HEK293 (cell line): ENCODE results near the gene CC2D2B.

ENCODE experiments used
- CTCF ChIA-PET: fragments of 350-600 bp; formaldehyde crosslinking; extraction: SDS; loops from one replicate; lab custom pipeline; 2021; ENCODE audit warnings: antibody characterized with exemption; lab: Yijun Ruan, JAX
- POLR2A ChIA-PET: fragments of 300-600 bp; formaldehyde crosslinking; extraction: SDS; loops from one replicate; lab custom pipeline; 2020; ENCODE audit warnings: antibody characterized with exemption, inconsistent platforms; lab: Yijun Ruan, JAX
- H3K27ac ChIP-seq: fragments of 200-500 bp; sonication (Bioruptor generic); 2 replicates; pipeline ENCODE4 v1.5.1; 2014; ENCODE audit warnings: low read depth, low read length, control low read depth, inconsistent platforms; ENCODE audit errors: extremely low read depth
- H3K36me3 ChIP-seq, 2 experiments: fragments of 200-500 bp in 1 of 2; sonication (Bioruptor generic) in 1 of 2; 1 replicate in 1 of 2; 2 replicates in 1 of 2; pipeline ENCODE4 v1.5.1; 2014 to 2017; ENCODE audit warnings: inconsistent platforms in 2 of 2, low read length in 2 of 2; ENCODE audit not compliant: control insufficient read depth in 2 of 2, insufficient read depth in 1 of 2
- H3K4me1 ChIP-seq: fragments of 200-500 bp; sonication (Bioruptor generic); 2 replicates; pipeline ENCODE4 v1.5.1; 2014; ENCODE audit warnings: mild to moderate bottlenecking, low read length, inconsistent platforms; ENCODE audit not compliant: control insufficient read depth, insufficient read depth
- H3K4me3 ChIP-seq: 2 replicates; pipeline ENCODE4 v1.5.1; 2011; ENCODE audit warnings: low read depth, mild to moderate bottlenecking, control low read depth, low read length, moderate library complexity
- H3K9me3 ChIP-seq: fragments of 200-500 bp; sonication (Bioruptor generic); 2 replicates; pipeline ENCODE4 v1.5.1; 2014; ENCODE audit warnings: low read depth, low read length, inconsistent platforms; ENCODE audit not compliant: control insufficient read depth, insufficient read depth
- MZF1 ChIP-seq: fragments of 450-650 bp; formaldehyde crosslinking; IDR thresholded peaks from 2 replicates; pipeline ENCODE4 v1.5.1; 2017; ENCODE audit warnings: missing biosample characterization, missing genetic modification characterization, borderline replicate concordance
- PRDM1 ChIP-seq: fragments of 450-650 bp; formaldehyde crosslinking; IDR thresholded peaks from 2 replicates; pipeline ENCODE4; 2016; ENCODE audit warnings: missing biosample characterization, missing genetic modification characterization
- SETDB1 ChIP-seq: IDR thresholded peaks from one replicate; pipeline ENCODE4 v1.6.1; 2017; ENCODE audit warnings: mild to moderate bottlenecking, low read length, moderate library complexity, mixed read lengths; ENCODE audit not compliant: insufficient read length
- ZBTB1 ChIP-seq: fragments of 450-650 bp; formaldehyde crosslinking; IDR thresholded peaks from 2 replicates; pipeline ENCODE4 v1.5.1; 2016; ENCODE audit warnings: missing biosample characterization, missing genetic modification characterization
- ZNF214 ChIP-seq: fragments of 450-650 bp; formaldehyde crosslinking; IDR thresholded peaks from 2 replicates; pipeline ENCODE4 v1.5.1; 2017; ENCODE audit warnings: missing biosample characterization, mild to moderate bottlenecking, missing genetic modification characterization, borderline replicate concordance
- ZNF266 ChIP-seq: fragments of 450-650 bp; formaldehyde crosslinking; IDR thresholded peaks from 2 replicates; pipeline ENCODE4 v1.5.1; 2016; ENCODE audit warnings: missing biosample characterization, missing genetic modification characterization, low read depth
- ZNF623 ChIP-seq: fragments of 450-650 bp; formaldehyde crosslinking; IDR thresholded peaks from 2 replicates; pipeline ENCODE4 v1.5.1; 2016; ENCODE audit warnings: missing biosample characterization, missing genetic modification characterization
- ZNF701 ChIP-seq: fragments of 450-650 bp; formaldehyde crosslinking; IDR thresholded peaks from 2 replicates; pipeline ENCODE4 v1.5.1; 2016; ENCODE audit warnings: missing biosample characterization, missing genetic modification characterization
- ZNF768 ChIP-seq: fragments of 450-650 bp; formaldehyde crosslinking; IDR thresholded peaks from 2 replicates; pipeline ENCODE4 v1.5.1; 2018; ENCODE audit warnings: missing biosample characterization, mild to moderate bottlenecking, missing genetic modification characterization
- TF ChIP-seq, protein P1 (sequence below): fragments of 450-650 bp; IDR thresholded peaks from 2 replicates; pipeline ENCODE4 v1.5.1; 2018; ENCODE audit warnings: missing biosample characterization, mild to moderate bottlenecking, missing genetic modification characterization
- TF ChIP-seq, protein P2 (sequence below): fragments of 450-650 bp; IDR thresholded peaks from 2 replicates; pipeline ENCODE4 v1.5.1; 2018; ENCODE audit warnings: missing biosample characterization, missing genetic modification characterization
- TF ChIP-seq, protein P3 (sequence below): fragments of 450-650 bp; formaldehyde crosslinking; IDR thresholded peaks from 2 replicates; pipeline ENCODE4 v1.5.0; 2017; ENCODE audit warnings: missing biosample characterization, missing genetic modification characterization, borderline replicate concordance
- TF ChIP-seq, protein P4 (sequence below): fragments of 450-650 bp; formaldehyde crosslinking; IDR thresholded peaks from 2 replicates; pipeline ENCODE4 v1.5.1; 2016; ENCODE audit warnings: missing biosample characterization, missing genetic modification characterization
- TF ChIP-seq, protein P5 (sequence below): fragments of 450-650 bp; formaldehyde crosslinking; IDR thresholded peaks from 2 replicates; pipeline ENCODE4 v1.5.1; 2016; ENCODE audit warnings: missing biosample characterization, missing genetic modification characterization, borderline replicate concordance

Gene CC2D2B

DNA sequence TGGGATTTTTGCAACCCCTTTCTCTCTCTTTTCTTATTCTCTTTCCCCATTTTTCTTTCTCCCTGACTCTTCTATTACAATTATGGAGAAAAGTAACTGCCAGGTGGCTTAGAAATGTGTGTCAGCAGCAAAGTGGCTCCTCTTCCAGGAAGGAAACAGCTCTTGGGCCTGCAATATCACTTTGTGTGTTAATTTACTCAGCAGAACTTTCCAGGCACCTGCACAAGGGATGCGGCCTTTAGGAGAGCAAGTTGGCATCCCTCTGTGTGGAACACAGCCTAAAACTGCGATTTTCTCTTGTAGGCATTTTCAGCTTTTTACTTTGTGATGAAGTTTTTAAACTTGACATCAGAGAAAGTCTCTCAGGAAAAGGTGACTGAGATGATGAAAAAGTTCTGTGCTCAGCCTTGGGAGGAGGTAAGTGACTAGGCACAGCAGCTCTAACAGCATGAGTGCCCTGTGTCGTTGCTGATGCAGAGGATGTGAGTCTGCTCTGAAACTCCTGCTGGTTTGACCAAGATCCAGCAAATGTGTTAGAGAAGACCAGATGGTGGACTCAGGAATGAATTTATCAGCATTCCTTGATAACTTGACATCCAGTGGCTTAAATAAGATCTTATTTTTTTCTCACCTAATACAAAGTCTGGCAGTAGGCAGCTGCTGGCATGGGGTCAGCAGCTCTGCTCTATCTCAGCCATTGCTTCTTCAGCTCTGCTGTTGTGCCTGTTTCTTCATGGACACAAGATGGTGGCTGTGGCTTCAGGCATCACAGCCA, 47.4 kb upstream of the CC2D2B start:
- TF ChIP-seq MZF1: no peak
- no peak for TF ChIP-seq ZNF214 (tag by site-specific recombination)
- TF ChIP-seq, protein P1, sequence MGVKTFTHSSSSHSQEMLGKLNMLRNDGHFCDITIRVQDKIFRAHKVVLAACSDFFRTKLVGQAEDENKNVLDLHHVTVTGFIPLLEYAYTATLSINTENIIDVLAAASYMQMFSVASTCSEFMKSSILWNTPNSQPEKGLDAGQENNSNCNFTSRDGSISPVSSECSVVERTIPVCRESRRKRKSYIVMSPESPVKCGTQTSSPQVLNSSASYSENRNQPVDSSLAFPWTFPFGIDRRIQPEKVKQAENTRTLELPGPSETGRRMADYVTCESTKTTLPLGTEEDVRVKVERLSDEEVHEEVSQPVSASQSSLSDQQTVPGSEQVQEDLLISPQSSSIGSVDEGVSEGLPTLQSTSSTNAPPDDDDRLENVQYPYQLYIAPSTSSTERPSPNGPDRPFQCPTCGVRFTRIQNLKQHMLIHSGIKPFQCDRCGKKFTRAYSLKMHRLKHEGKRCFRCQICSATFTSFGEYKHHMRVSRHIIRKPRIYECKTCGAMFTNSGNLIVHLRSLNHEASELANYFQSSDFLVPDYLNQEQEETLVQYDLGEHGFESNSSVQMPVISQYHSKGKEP (tag by site-specific recombination): no peak
- TF ChIP-seq, protein P2, sequence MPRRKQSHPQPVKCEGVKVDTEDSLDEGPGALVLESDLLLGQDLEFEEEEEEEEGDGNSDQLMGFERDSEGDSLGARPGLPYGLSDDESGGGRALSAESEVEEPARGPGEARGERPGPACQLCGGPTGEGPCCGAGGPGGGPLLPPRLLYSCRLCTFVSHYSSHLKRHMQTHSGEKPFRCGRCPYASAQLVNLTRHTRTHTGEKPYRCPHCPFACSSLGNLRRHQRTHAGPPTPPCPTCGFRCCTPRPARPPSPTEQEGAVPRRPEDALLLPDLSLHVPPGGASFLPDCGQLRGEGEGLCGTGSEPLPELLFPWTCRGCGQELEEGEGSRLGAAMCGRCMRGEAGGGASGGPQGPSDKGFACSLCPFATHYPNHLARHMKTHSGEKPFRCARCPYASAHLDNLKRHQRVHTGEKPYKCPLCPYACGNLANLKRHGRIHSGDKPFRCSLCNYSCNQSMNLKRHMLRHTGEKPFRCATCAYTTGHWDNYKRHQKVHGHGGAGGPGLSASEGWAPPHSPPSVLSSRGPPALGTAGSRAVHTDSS (tag by site-specific recombination): no peak
- TF ChIP-seq, protein P3, sequence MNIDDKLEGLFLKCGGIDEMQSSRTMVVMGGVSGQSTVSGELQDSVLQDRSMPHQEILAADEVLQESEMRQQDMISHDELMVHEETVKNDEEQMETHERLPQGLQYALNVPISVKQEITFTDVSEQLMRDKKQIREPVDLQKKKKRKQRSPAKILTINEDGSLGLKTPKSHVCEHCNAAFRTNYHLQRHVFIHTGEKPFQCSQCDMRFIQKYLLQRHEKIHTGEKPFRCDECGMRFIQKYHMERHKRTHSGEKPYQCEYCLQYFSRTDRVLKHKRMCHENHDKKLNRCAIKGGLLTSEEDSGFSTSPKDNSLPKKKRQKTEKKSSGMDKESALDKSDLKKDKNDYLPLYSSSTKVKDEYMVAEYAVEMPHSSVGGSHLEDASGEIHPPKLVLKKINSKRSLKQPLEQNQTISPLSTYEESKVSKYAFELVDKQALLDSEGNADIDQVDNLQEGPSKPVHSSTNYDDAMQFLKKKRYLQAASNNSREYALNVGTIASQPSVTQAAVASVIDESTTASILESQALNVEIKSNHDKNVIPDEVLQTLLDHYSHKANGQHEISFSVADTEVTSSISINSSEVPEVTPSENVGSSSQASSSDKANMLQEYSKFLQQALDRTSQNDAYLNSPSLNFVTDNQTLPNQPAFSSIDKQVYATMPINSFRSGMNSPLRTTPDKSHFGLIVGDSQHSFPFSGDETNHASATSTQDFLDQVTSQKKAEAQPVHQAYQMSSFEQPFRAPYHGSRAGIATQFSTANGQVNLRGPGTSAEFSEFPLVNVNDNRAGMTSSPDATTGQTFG (tag by site-specific recombination): no peak
- no peak for TF ChIP-seq ZNF701 (tag by site-specific recombination)
- TF ChIP-seq ZNF768: no peak
- TF ChIP-seq ZBTB1 (tag by site-specific recombination): no peak
- no peak for TF ChIP-seq PRDM1
- ChIA-PET CTCF (interaction anchor here (2.3 kb wide), 1 partner anchor 167 kb away, joined by 7 read pairs; the partner anchor contains the start of gene TCTN3), POLR2A (no interaction called here)
- Histone ChIP-seq H3K4me1 (no peaks in the 10 kb centered on the region), H3K4me3 (no peak overlapping the region), H3K27ac (no peak overlapping the region), H3K36me3 (no peaks in the 10 kb centered on the region), H3K9me3 (no peaks in the 10 kb centered on the region)

DNA sequence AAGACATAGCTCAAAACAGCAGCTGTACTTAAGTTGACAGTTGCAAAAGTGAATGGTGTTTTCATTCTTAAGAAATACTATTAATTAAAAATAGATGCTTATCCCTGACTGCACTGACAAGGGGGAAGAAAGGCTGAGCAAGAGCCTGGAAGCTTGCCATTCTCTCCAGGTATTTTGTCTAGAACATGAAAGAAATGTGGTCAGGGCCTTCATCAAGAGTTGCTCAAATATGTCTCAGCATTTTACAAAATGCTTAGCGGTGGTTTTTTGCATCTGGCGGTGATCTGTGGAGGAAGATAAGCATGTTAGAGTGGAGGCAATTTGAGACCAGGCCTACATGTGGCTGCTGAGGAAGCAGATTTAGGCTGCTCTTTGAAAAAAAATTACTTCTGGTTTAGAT, 46.4 kb upstream of the CC2D2B start:
- H3K9me3 ChIP-seq: no peaks in the 10 kb centered on the region
- H3K36me3 ChIP-seq: no peaks in the 10 kb centered on the region
- ChIA-PET CTCF (interaction anchor here (0.6 to 2.3 kb wide), 2 partner anchors 168 to 569 kb away, joined by 6 to 7 read pairs; partner anchors contain the start of gene TCTN3), POLR2A (no interaction called here)
- no peak overlapping the region for H3K27ac ChIP-seq
- H3K4me1 ChIP-seq: no peaks in the 10 kb centered on the region
- no peak overlapping the region for H3K4me3 ChIP-seq
- TF ChIP-seq ZNF623 (tag by site-specific recombination) (no peak), ZNF266 (tag by site-specific recombination) (no peak), SETDB1 (no peak)
- TF ChIP-seq, protein P4, sequence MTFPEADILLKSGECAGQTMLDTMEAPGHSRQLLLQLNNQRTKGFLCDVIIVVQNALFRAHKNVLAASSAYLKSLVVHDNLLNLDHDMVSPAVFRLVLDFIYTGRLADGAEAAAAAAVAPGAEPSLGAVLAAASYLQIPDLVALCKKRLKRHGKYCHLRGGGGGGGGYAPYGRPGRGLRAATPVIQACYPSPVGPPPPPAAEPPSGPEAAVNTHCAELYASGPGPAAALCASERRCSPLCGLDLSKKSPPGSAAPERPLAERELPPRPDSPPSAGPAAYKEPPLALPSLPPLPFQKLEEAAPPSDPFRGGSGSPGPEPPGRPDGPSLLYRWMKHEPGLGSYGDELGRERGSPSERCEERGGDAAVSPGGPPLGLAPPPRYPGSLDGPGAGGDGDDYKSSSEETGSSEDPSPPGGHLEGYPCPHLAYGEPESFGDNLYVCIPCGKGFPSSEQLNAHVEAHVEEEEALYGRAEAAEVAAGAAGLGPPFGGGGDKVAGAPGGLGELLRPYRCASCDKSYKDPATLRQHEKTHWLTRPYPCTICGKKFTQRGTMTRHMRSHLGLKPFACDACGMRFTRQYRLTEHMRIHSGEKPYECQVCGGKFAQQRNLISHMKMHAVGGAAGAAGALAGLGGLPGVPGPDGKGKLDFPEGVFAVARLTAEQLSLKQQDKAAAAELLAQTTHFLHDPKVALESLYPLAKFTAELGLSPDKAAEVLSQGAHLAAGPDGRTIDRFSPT (tag by site-specific recombination): no peak
- TF ChIP-seq, protein P5, sequence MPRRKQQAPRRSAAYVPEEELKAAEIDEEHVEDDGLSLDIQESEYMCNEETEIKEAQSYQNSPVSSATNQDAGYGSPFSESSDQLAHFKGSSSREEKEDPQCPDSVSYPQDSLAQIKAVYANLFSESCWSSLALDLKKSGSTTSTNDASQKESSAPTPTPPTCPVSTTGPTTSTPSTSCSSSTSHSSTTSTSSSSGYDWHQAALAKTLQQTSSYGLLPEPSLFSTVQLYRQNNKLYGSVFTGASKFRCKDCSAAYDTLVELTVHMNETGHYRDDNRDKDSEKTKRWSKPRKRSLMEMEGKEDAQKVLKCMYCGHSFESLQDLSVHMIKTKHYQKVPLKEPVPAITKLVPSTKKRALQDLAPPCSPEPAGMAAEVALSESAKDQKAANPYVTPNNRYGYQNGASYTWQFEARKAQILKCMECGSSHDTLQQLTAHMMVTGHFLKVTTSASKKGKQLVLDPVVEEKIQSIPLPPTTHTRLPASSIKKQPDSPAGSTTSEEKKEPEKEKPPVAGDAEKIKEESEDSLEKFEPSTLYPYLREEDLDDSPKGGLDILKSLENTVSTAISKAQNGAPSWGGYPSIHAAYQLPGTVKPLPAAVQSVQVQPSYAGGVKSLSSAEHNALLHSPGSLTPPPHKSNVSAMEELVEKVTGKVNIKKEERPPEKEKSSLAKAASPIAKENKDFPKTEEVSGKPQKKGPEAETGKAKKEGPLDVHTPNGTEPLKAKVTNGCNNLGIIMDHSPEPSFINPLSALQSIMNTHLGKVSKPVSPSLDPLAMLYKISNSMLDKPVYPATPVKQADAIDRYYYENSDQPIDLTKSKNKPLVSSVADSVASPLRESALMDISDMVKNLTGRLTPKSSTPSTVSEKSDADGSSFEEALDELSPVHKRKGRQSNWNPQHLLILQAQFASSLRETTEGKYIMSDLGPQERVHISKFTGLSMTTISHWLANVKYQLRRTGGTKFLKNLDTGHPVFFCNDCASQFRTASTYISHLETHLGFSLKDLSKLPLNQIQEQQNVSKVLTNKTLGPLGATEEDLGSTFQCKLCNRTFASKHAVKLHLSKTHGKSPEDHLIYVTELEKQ (tag by site-specific recombination): no peak
